DOHH2 (cell line): ENCODE data around the gene LAPTM5.

Source experiments
- H3F3A ChIP-seq: fragments of 200-600 bp; sonication (generic), shearing (Covaris generic); 2 replicates; pipeline ENCODE4 v1.6.0; 2016; ENCODE audit warnings: antibody characterized with exemption, mild to moderate bottlenecking; ENCODE audit not compliant: control insufficient read depth, insufficient read depth
- H3K27ac ChIP-seq: fragments of 200-600 bp; sonication (generic); 2 replicates; pipeline ENCODE4 v1.5.1; 2014; ENCODE audit warnings: low read depth, mild to moderate bottlenecking, low read length, moderate library complexity
- H3K27me3 ChIP-seq: fragments of 200-600 bp; sonication (generic); 2 replicates; pipeline ENCODE4 v1.6.1; 2014; ENCODE audit warnings: mild to moderate bottlenecking, low read length, mixed read lengths; ENCODE audit not compliant: control insufficient read depth
- H3K36me3 ChIP-seq: fragments of 200-600 bp; sonication (generic); 2 replicates; pipeline ENCODE4 v1.6.1; 2014; ENCODE audit warnings: mild to moderate bottlenecking, low read length, moderate library complexity, mixed read lengths; ENCODE audit not compliant: control insufficient read depth
- H3K4me1 ChIP-seq: fragments of 200-600 bp; sonication (generic); 2 replicates; pipeline ENCODE4 v1.6.1; 2014; ENCODE audit warnings: mild to moderate bottlenecking, low read length, mixed read lengths; ENCODE audit not compliant: control insufficient read depth
- H3K4me2 ChIP-seq: fragments of 200-600 bp; sonication (generic); 2 replicates; pipeline ENCODE4 v1.6.0; 2014; ENCODE audit warnings: mild to moderate bottlenecking, low read length, moderate library complexity
- H3K4me3 ChIP-seq: fragments of 200-600 bp; sonication (generic); 2 replicates; pipeline ENCODE4 v1.5.1; 2014; ENCODE audit warnings: mild to moderate bottlenecking, low read length, mixed read lengths
- H3K79me2 ChIP-seq: fragments of 200-600 bp; sonication (generic); 2 replicates; pipeline ENCODE4 v1.6.1; 2014; ENCODE audit warnings: mild to moderate bottlenecking, low read length, mixed read lengths; ENCODE audit not compliant: control insufficient read depth
- H3K9me2 ChIP-seq: fragments of 200-600 bp; sonication (generic); replicated peaks from 2 replicates; pipeline ENCODE4 v1.6.1; 2014; ENCODE audit warnings: mild to moderate bottlenecking, low read length, mixed read lengths; ENCODE audit not compliant: control insufficient read depth
- H3K9me3 ChIP-seq: fragments of 200-600 bp; sonication (generic); 2 replicates; pipeline ENCODE4 v1.6.1; 2014; ENCODE audit warnings: antibody characterized with exemption, low read length, mixed read lengths; ENCODE audit not compliant: control insufficient read depth, insufficient read depth
- H4K20me1 ChIP-seq: fragments of 200-600 bp; sonication (generic); 2 replicates; pipeline ENCODE4 v1.6.0; 2014; ENCODE audit warnings: low read depth, mild to moderate bottlenecking, antibody characterized with exemption, low read length, moderate library complexity; ENCODE audit not compliant: control insufficient read depth, insufficient read depth
- CTCF ChIP-seq: fragments of 200-600 bp; sonication (generic); IDR thresholded peaks from one replicate; pipeline ENCODE4 v1.5.1; 2014; ENCODE audit warnings: antibody characterized with exemption, mild to moderate bottlenecking, low read depth, low read length; ENCODE audit not compliant: poor library complexity, severe bottlenecking
- EZH2phosphoT487 ChIP-seq: fragments of 200-600 bp; sonication (generic); IDR thresholded peaks from 2 replicates; pipeline ENCODE4 v1.6.1; 2017; ENCODE audit warnings: borderline replicate concordance, mild to moderate bottlenecking, antibody characterized with exemption, low read length, moderate library complexity, mixed read lengths

The LAPTM5 gene

DNA sequence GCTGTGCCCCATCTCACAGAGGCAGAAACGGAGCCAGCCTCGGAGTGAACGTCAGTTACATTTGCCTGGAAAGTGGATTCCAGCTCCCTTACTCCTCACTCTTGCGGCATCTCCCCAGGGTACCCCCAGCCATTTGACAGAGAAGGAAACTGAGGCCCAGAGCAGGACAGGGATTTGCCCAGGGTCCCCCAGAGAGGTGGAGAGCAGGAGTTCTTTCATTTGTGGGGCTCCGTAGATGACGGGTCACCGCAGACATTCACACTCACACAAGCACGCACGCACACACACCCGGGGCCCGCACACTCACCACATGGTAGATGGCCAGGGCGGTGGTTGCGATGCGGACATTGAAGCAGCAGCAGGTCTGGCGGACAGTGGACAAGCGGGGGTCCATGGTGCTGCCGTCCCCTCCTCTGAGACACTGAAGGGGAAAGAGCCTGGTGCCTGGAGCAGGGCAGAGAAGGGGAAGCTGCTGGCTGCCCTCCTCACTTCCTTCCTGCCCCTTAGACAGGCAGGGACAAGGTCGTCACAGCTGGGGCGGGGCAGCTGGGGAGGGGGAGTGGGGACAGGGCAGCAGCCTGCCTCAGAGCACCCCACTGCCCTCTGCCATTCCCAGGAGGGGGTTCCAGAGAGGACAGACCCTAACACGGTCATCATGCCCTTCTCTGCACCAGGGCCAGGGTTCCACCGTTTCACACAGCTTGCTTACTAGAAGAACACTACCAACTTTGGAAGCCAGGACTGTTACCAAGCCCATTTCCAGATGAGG is at the start of gene LAPTM5:
Gene LAPTM5 (minus strand): TSS at position 423 of the 769 bp plus-strand sequence. CDS start 29 bp downstream, at position 394.
- Histone ChIP-seq H3K9me2 (no peaks in the 10 kb centered on the region), H3K9me3 (no peaks in the 10 kb centered on the region), H3K4me1 (peaks cover 84% of the 10 kb centered on the region), H3K4me3 (peak within 1 kb of the TSS; percentile 95), H3K36me3 (peaks cover 36% of the 10 kb centered on the region), H3K27ac (peak within 1 kb of the TSS; percentile 99), H3F3A (peaks cover 66% of the 10 kb centered on the region), H4K20me1 (no peaks in the 10 kb centered on the region), H3K4me2 (peak within 1 kb of the TSS; percentile 94), H3K27me3 (no peaks in the 10 kb centered on the region), H3K79me2 (peaks cover 61% of the 10 kb centered on the region)
- TF ChIP-seq EZH2phosphoT487 (no peak), CTCF (no peak)

- Histone ChIP-seq H3K79me2 (no peaks in the 10 kb centered on the region), H3K36me3 (no peaks in the 10 kb centered on the region), H4K20me1 (peaks cover 11% of the 10 kb centered on the region; the same call in 1 of the 2 replicates), H3K9me3 (no peaks in the 10 kb centered on the region), H3F3A (no peaks in the 10 kb centered on the region), H3K4me3 (no peak overlapping the region), H3K4me2 (no peak overlapping the region), H3K27ac (no peak overlapping the region), H3K9me2 (no peaks in the 10 kb centered on the region), H3K27me3 (peaks cover 66% of the 10 kb centered on the region), H3K4me1 (peaks cover 8% of the 10 kb centered on the region)
- TF ChIP-seq EZH2phosphoT487 (no peak), CTCF (no peak)
Observed at GRCh38 chr1:30806381-30807317, 49.1 kb upstream of the LAPTM5 start.

GRCh38 chr1:30805304-30806003 is 47.9 kb upstream of the LAPTM5 start:
- no peak for TF ChIP-seq CTCF
- no peak for TF ChIP-seq EZH2phosphoT487
- H3K36me3 ChIP-seq = no peaks in the 10 kb centered on the region
- no peak overlapping the region for H3K4me3 ChIP-seq
- H3K27me3 ChIP-seq = peaks cover 63% of the 10 kb centered on the region
- H3K27ac ChIP-seq = no peak overlapping the region
- H3K9me2 ChIP-seq = no peaks in the 10 kb centered on the region
- H4K20me1 ChIP-seq = peaks cover 11% of the 10 kb centered on the region; the same call in 1 of the 2 replicates
- no peaks in the 10 kb centered on the region for H3K79me2 ChIP-seq
- no peaks in the 10 kb centered on the region for H3F3A ChIP-seq
- no peaks in the 10 kb centered on the region for H3K9me3 ChIP-seq
- H3K4me2 ChIP-seq = no peak overlapping the region
- H3K4me1 ChIP-seq = peaks cover 4% of the 10 kb centered on the region
